Measurements from ENCODE around the gene FAM53B. TPM values are rescaled to one million over a fixed set of nuclear protein-coding genes. Genes with fewer than 3 reads are reported as not detected.

Gene FAM53B
- polyA plus RNA-seq, 1 experiment: 3.9 TPM

DNA sequence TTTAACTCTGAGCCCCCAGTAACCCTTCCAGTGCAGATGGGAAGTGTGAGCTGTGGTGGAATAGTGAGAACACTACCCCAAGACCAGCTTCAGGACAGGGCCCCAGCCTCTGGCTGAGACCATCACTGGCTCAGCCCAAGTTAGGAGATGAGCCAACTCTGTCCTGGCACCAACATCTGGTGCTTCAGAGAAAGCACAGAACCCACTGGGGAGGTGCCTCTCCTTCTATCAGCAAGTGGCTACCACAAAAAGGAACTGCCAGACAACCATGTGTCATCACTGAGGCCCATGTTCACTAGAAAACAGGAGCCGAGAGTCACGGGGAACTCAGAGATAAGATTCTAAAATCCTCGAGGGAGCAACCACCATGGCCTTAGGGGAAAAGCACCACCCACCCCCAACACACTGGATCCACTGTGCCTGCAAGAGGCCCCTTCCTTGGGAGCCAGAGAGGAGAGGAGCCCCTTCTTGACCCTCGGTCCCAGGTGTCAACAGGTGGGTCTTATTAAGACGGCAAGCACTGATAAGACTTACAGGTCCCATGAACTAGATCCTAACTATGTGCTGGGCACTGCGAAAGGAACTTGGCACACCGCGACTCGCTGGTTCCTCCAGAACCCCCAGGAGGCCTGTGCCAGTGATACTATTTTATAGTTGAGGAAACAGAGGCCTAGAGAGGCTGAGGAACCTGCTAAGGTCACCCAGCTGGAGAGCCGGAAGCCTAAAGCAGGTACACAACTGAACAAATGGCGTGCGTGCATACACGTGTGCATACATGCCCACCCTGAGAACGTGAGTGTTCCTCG lies 102.7 kb downstream of the FAM53B start:
- no peaks in the 10 kb centered on the region for H3K27me3 ChIP-seq (ENCODE audit: control insufficient read depth, insufficient read depth, low read length)
- POLR2A ChIA-PET: no interaction called here
- no peak overlapping the region for H3K4me3 ChIP-seq (ENCODE audit: low read depth, low read length)
- TF ChIP-seq, protein P1, sequence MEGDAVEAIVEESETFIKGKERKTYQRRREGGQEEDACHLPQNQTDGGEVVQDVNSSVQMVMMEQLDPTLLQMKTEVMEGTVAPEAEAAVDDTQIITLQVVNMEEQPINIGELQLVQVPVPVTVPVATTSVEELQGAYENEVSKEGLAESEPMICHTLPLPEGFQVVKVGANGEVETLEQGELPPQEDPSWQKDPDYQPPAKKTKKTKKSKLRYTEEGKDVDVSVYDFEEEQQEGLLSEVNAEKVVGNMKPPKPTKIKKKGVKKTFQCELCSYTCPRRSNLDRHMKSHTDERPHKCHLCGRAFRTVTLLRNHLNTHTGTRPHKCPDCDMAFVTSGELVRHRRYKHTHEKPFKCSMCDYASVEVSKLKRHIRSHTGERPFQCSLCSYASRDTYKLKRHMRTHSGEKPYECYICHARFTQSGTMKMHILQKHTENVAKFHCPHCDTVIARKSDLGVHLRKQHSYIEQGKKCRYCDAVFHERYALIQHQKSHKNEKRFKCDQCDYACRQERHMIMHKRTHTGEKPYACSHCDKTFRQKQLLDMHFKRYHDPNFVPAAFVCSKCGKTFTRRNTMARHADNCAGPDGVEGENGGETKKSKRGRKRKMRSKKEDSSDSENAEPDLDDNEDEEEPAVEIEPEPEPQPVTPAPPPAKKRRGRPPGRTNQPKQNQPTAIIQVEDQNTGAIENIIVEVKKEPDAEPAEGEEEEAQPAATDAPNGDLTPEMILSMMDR (IDR thresholded peaks at IDR 0.05; ENCODE audit: insufficient read depth, low read depth, low read length): no peak
- H3K36me3 ChIP-seq (ENCODE audit: control insufficient read depth, insufficient read depth, low read length): no peaks in the 10 kb centered on the region; the same call in 1 of the 2 replicates
- CTCF ChIA-PET: no interaction called here
- DNase-seq (ENCODE audit: low read depth): no peak

DNA sequence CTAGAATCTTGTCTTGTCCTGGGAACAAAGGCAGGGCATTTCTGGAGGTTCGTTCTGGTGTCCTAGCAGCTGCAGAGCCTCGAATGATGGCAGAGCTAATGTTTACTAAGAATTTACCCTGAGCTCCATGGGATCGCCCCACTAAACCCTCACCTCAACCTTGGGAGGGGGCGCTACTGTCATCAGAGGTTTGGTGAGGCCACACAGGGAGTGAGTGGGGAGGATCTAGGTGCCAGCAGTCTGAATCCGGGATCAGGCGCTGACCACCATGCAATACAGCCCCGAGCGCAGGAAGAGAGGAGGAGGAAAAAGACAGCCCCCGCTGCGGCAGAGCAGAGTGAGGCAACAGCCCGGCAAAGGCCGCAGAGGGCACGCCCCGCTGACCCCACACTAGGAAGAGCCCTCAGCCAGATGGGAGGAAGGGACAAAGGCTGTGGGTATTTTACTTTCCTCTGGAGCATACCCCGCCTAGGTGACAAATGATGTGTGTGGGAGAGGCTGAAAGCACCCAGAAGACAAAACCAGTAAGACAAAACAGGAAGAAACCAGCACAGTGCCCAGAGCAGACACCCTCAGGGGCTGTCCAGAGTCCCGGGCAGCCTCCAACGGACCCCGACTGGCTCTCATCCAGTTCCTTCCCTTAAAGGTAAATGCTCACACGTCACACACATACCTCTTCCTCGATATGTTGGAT lies 103.5 kb downstream of the FAM53B start:
- POLR2A ChIA-PET: no interaction called here
- no peaks in the 10 kb centered on the region; the same call in 1 of the 2 replicates for H3K36me3 ChIP-seq (ENCODE audit: control insufficient read depth, insufficient read depth, low read length)
- TF ChIP-seq, protein P1 (IDR thresholded peaks at IDR 0.05; ENCODE audit: insufficient read depth, low read depth, low read length): no peak
- no peak overlapping the region for H3K4me3 ChIP-seq (ENCODE audit: low read depth, low read length)
- DNase-seq (ENCODE audit: low read depth): no peak
- CTCF ChIA-PET: no interaction called here
- H3K27me3 ChIP-seq (ENCODE audit: control insufficient read depth, insufficient read depth, low read length): no peaks in the 10 kb centered on the region

DNA sequence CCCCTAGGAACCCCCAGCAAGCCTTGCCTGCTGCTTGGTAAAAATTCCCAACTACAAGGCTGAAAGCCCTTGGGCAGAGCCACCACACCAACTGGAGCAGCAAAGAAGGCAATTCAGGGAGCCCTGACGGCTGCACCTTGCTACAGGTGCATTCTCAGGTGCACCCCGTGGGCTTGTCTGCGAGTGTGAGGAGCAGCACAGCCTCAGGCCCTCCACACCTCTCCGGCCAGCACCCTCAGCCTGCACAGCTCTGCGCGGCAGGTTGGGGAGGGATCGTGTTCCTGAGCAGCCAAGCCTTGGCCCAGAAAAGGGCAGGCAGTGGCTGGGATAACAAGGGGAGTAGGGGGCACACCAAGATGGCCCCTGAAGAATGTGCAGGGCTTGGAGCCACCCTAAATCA lies 104.1 kb downstream of the FAM53B start:
- no peak for DNase-seq (ENCODE audit: low read depth)
- Histone ChIP-seq H3K36me3 (ENCODE audit: control insufficient read depth, insufficient read depth, low read length) (no peaks in the 10 kb centered on the region; the same call in 1 of the 2 replicates), H3K27me3 (ENCODE audit: control insufficient read depth, insufficient read depth, low read length) (no peaks in the 10 kb centered on the region), H3K4me3 (ENCODE audit: low read depth, low read length) (no peak overlapping the region)
- ChIA-PET POLR2A (no interaction called here), CTCF (no interaction called here)
- TF ChIP-seq, protein P1 (IDR thresholded peaks at IDR 0.05; ENCODE audit: insufficient read depth, low read depth, low read length): no peak

DNA sequence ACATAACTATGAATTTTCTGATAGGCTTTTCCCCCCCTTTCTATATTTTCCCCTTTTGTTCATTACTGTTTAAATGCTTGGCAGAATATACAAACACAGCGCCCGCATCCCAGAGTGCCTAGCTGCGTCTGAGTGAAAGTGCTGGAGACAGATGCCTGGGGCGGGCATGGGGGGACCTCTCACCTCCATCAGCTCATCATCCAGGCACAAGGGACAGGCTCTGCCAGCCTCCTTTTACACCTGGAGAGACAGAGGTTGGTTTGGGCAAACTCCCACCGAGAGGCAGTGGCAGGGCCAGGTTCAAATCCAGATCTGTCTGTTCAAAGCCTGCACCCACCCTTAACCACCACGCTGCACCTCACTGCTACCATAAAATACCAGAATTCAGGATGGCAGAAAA lies 104.5 kb downstream of the FAM53B start:
- POLR2A ChIA-PET: no interaction called here
- Histone ChIP-seq H3K36me3 (ENCODE audit: control insufficient read depth, insufficient read depth, low read length) (no peaks in the 10 kb centered on the region; the same call in 1 of the 2 replicates), H3K4me3 (ENCODE audit: low read depth, low read length) (no peak overlapping the region), H3K27me3 (ENCODE audit: control insufficient read depth, insufficient read depth, low read length) (no peaks in the 10 kb centered on the region)
- DNase-seq (ENCODE audit: low read depth): no peak
- CTCF ChIA-PET: no interaction called here
- TF ChIP-seq, protein P1 (IDR thresholded peaks at IDR 0.05; ENCODE audit: insufficient read depth, low read depth, low read length): no peak

DNA sequence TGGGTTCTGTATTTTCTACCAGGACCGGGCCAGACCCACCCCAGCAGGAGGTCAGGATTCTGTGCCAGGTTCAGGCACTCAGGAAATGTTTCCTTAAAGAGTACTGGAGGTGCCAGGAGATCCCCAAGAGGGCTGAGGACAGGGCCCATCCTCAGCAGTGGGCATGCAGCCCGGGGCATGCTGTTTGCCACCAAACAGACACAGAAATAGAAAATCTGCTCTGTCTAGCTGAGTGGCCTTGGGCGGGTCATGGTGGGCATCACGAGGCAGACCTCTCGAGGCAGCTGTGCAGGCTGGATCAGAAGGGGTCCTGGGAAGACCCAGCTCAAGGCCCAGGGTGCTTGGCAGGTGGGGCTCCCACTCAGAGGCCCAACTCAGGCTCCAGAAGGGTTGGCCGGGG lies 105.0 kb downstream of the FAM53B start:
- Histone ChIP-seq H3K36me3 (ENCODE audit: control insufficient read depth, insufficient read depth, low read length) (no peaks in the 10 kb centered on the region; the same call in 1 of the 2 replicates), H3K27me3 (ENCODE audit: control insufficient read depth, insufficient read depth, low read length) (no peaks in the 10 kb centered on the region), H3K4me3 (ENCODE audit: low read depth, low read length) (no peak overlapping the region)
- DNase-seq (ENCODE audit: low read depth): no peak
- ChIA-PET POLR2A (no interaction called here), CTCF (no interaction called here)
- TF ChIP-seq, protein P1 (IDR thresholded peaks at IDR 0.05; ENCODE audit: insufficient read depth, low read depth, low read length): no peak

Data from BJ (cell line).